Endothelial cell of umbilical vein (primary cell): ENCODE data around the gene C5AR2.

Experiments used
- MAX ChIP-seq: IDR thresholded peaks from 2 replicates; pipeline ENCODE4 v1.6.1; 2011; ENCODE audit not compliant: insufficient read depth, insufficient read length
- POLR2A ChIP-seq: IDR thresholded peaks from 2 replicates; pipeline ENCODE4 v1.6.1; 2012; ENCODE audit warnings: low read depth, mild to moderate bottlenecking, control low read depth, low read length
- POLR2AphosphoS5 ChIP-seq: IDR thresholded peaks from 2 replicates; pipeline ENCODE4 v1.6.1; 2012; ENCODE audit warnings: low read depth, mild to moderate bottlenecking, control low read depth, low read length, moderate library complexity; ENCODE audit not compliant: insufficient read depth
- TF ChIP-seq, protein P1 (sequence below), 2 donors: IDR thresholded peaks; 1 replicate in 1 of 2; 2 replicates in 1 of 2; pipeline ENCODE4 v1.5.1; 2011; ENCODE audit warnings: low read length in 2 of 2, mild to moderate bottlenecking in 2 of 2, moderate library complexity in 2 of 2, control low read depth in 1 of 2, inconsistent platforms in 1 of 2, low read depth in 1 of 2; ENCODE audit not compliant: insufficient read depth in 1 of 2; ENCODE audit errors: extremely low read depth in 1 of 2

DNA sequence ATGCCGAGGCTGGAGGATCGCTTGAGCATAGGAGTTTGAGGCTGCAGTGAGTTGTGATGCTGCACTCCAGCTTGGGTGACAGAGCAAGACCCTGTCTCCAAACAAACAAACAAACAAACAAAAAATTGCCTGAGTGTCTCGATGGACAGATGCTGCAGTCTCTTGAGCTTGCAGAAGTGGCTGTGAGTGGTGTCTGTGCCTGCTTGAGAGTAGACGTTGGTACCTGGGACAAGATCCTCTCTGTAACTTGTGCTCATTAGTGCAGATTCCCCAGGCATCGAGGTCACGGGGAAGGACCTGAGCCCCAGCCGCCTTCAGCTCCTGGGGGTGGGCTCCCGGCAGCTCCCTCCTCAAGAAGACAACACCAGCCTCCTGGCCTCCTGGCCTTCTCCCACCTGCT lies 8.6 kb upstream of the C5AR2 start:
- TF ChIP-seq, protein P1, sequence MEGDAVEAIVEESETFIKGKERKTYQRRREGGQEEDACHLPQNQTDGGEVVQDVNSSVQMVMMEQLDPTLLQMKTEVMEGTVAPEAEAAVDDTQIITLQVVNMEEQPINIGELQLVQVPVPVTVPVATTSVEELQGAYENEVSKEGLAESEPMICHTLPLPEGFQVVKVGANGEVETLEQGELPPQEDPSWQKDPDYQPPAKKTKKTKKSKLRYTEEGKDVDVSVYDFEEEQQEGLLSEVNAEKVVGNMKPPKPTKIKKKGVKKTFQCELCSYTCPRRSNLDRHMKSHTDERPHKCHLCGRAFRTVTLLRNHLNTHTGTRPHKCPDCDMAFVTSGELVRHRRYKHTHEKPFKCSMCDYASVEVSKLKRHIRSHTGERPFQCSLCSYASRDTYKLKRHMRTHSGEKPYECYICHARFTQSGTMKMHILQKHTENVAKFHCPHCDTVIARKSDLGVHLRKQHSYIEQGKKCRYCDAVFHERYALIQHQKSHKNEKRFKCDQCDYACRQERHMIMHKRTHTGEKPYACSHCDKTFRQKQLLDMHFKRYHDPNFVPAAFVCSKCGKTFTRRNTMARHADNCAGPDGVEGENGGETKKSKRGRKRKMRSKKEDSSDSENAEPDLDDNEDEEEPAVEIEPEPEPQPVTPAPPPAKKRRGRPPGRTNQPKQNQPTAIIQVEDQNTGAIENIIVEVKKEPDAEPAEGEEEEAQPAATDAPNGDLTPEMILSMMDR (IDR thresholded peaks at IDR 0.05; ENCODE audit: extremely low read depth in 1 of 2, insufficient read depth in 1 of 2, low read depth in 1 of 2, low read length in 2 of 2): no peak
- TF ChIP-seq POLR2A: no peak
- no peak for TF ChIP-seq MAX
- no peak for TF ChIP-seq POLR2AphosphoS5
